ENCODE data around the gene CCL1.

Gene CCL1, protein sequence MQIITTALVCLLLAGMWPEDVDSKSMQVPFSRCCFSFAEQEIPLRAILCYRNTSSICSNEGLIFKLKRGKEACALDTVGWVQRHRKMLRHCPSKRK

DNA sequence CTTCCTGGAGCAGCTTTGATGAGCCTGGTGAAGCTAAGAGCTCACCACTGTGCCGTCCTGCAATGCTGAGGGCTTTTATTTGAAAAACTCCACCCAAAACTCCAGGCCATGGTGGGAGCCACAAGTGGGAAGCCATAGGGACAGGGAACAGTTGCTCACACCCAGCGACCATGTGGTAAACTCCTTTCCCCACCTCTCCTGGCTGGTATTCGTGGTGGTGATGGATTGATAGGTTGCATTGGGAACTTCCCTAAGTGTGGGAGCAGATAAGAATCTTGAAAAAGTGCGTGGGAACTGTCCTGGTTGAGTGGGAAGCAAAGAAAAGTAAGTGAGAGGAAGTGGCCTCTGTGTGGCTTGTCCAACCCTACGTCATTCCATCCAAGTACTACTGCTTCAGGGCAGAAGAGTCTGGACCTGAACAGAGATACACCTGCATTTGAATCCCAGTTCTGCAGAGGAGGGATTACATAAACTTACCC, at the start of gene CCL1:
Gene CCL1 (minus strand): TSS at position 51 of the 479 bp plus-strand sequence. CDS start 72 bp downstream, outside the sequence.
- no peak for DNase-seq (ENCODE audit: low read depth)
- H3K4me3 ChIP-seq (ENCODE audit: low read length): no peak within 1 kb of the TSS
- TF ChIP-seq, protein P1, sequence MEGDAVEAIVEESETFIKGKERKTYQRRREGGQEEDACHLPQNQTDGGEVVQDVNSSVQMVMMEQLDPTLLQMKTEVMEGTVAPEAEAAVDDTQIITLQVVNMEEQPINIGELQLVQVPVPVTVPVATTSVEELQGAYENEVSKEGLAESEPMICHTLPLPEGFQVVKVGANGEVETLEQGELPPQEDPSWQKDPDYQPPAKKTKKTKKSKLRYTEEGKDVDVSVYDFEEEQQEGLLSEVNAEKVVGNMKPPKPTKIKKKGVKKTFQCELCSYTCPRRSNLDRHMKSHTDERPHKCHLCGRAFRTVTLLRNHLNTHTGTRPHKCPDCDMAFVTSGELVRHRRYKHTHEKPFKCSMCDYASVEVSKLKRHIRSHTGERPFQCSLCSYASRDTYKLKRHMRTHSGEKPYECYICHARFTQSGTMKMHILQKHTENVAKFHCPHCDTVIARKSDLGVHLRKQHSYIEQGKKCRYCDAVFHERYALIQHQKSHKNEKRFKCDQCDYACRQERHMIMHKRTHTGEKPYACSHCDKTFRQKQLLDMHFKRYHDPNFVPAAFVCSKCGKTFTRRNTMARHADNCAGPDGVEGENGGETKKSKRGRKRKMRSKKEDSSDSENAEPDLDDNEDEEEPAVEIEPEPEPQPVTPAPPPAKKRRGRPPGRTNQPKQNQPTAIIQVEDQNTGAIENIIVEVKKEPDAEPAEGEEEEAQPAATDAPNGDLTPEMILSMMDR (IDR thresholded peaks at IDR 0.05; ENCODE audit: insufficient read depth, low read depth, low read length, missing control alignments): no peak

DNA sequence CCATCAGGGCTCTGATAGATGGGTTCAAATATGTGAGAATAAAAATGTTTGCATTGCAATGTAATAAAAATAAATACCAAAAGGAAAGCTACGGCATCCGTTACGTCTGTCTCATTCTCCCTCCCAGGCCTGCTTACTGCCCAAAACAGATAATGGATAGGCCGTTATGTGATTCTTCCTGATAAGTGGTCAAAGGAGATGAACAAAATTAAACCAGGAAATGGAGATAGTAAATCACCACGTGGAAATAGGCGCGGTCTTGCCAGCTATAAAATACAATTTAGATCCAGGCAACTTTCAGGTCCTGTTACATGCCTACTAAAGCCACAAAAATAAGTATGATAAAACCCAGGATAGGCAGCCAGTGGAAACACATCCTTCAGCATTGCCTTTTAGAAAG, 49.5 kb upstream of the CCL1 start:
- TF ChIP-seq, protein P1 (IDR thresholded peaks at IDR 0.05; ENCODE audit: insufficient read depth, low read depth, low read length, missing control alignments): no peak
- no peak for DNase-seq (ENCODE audit: low read depth)
- H3K4me3 ChIP-seq (ENCODE audit: low read length): no peak overlapping the region

DNA sequence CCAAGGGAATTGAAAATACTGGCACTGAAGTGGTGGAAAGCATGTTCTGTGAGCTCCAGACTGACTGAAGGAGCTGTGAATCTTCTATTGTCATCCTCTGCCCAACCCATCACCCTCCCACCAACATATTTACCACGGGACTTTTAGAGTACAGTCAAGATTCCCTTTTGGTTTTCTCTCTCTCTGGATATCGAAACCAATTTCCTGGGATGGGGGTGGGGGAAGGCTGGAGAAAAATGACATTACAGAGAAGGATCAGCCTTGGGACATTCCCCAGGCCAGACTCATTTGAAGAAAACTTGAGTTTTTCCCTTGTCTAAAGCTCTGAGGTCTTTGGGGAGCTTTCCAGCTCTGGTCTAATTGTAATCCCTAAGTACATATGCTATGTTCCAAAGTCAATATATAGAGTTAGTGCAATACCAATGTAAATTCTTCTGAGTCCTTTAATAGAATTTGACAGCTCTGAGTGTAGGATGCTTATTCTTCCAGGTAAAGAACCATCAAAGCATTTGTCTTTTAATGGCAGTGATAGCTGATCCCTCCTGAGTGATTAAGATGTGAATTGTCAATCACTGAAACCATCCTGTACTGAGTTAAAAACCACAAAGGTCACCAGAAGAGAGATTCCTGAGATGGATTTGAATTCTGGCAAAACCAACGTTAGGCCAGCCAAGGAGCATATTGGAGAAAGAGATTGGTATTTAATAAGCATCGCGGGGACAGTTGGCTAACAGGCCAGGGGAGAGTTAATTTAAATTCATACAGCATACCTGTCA, 48.8 kb upstream of the CCL1 start:
- H3K4me3 ChIP-seq (ENCODE audit: low read length): no peak overlapping the region
- TF ChIP-seq, protein P1 (IDR thresholded peaks at IDR 0.05; ENCODE audit: insufficient read depth, low read depth, low read length, missing control alignments): no peak
- no peak for DNase-seq (ENCODE audit: low read depth)

DNA sequence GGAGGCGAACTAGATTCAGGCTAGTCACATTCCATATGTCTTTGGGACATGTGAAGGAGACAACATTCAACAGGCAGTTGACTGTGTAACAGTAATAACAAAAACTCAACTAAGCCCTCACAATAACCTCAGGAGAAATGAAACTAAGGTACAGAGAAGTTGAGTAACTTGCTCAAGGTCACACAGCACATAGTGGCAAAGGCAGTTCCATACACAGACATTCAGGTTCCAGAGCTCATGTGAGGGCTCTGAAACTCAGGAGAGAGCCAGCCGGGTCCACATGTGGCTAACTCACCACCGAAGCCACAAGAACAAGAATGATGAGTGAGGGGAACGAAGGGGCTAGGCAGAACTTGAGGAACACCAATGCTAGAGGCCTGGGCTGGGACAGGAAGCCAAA, 46.3 kb upstream of the CCL1 start:
- TF ChIP-seq, protein P1 (IDR thresholded peaks at IDR 0.05; ENCODE audit: insufficient read depth, low read depth, low read length, missing control alignments): no peak
- no peak overlapping the region for H3K4me3 ChIP-seq (ENCODE audit: low read length)
- DNase-seq (ENCODE audit: low read depth): no peak

DNA sequence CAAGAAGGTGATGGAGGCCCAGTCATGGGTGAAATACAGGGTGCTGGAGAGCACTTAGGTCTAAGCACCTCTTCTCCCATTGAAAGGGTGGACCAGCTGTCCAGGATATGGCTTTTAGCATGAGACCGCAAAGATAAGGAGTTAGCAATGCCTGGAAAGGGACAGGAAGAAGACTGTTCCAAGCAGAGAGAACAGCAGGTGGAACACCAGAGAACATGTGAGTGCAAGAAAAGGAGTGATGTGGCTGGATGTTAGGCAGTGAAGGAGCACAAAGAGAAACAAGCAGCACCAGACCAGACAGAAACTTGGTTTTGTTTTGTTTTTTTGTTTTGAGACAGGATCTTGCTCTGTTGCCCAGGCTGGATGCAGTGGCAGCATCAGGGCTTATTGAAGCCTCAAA, 45.4 kb upstream of the CCL1 start:
- TF ChIP-seq, protein P1 (IDR thresholded peaks at IDR 0.05; ENCODE audit: insufficient read depth, low read depth, low read length, missing control alignments): no peak
- no peak overlapping the region for H3K4me3 ChIP-seq (ENCODE audit: low read length)
- no peak for DNase-seq (ENCODE audit: low read depth)

DNA sequence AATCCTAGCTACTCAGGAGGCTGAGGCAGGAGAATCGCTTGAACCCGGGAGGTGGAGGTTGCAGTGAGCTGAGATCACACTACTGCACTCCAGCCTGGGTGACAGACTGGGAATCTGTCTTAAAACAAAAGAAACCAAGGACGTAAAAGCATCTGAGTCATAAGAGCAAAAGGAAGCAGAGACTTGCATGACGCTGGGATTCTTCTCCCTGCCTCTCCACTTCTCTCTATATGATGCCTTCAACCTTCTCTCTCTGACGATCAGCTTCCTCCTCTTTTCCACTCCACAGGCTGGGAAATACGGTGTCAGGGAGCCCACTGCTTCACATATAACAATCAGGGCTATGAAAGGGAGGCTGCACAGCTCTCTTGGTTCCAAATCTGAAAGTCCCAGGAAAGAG, 43.2 kb upstream of the CCL1 start:
- TF ChIP-seq, protein P1 (IDR thresholded peaks at IDR 0.05; ENCODE audit: insufficient read depth, low read depth, low read length, missing control alignments): no peak
- DNase-seq (ENCODE audit: low read depth): no peak
- no peak overlapping the region for H3K4me3 ChIP-seq (ENCODE audit: low read length)

Data from epithelial cell of esophagus (primary cell).